Measurements from ENCODE around the gene MAN2B2.
A peak's percentile ranks its signal among the peaks of the same experiment; 100 is the strongest.
"Not testable (repeated sequence)": the region's sequence is repeated elsewhere in the genome, so short reads cannot be mapped to it uniquely, and the experiment has no call there.

The MAN2B2 gene

DNA sequence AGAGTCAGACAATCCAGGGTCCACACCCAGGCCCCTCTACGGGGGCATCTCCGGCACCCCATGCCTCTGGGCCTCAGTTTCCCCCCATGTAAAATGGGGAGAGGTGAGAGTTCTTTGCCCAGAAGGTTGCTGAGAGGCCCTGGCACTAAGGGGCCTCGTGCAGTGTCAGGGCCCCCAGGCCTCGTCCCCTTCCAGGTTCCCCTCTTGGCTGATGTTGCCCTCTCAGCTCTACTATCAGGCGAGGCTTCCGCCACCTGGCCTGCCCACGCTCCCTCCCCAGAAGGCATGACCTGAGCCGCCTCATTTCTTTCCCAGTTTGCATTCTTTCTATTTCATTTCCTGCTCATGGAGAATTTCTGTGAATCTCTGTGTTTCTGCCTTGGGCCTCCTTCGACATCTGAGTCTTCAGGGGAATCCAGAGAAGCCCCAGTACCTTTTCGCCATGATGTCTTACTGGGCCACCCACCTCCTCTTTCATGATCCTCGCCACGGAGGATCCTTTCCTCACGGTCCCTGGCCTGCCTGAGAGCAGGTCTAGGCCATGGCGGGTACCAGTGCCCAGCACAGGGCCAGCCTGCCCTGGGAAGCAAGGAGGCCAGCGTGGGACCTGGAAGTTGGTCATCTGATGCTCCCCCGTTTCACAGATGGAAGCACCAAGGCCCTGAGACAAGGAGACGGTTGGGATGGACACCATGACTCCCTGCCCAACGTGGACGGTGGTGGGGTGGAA lies 43.6 kb downstream of the MAN2B2 start:
- no peak for DNase-seq

DNA sequence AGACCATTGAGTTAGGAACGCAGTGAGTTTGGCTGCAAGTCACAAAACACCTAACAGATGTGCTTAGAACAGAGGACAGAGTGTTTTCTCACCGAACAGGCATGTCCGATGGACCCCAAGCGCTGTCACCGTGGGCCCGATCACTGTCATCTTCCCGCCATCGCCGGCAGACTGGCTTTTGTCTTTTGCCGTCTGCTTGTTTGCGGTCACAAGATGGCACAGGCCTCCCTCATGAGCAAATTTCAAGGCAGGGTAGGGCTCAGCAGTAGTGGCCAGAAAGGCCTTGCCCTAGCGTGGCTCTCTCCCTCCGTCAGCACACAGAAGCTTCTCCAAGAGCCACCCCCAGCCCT lies 44.1 kb downstream of the MAN2B2 start:
- no peak for DNase-seq

DNA sequence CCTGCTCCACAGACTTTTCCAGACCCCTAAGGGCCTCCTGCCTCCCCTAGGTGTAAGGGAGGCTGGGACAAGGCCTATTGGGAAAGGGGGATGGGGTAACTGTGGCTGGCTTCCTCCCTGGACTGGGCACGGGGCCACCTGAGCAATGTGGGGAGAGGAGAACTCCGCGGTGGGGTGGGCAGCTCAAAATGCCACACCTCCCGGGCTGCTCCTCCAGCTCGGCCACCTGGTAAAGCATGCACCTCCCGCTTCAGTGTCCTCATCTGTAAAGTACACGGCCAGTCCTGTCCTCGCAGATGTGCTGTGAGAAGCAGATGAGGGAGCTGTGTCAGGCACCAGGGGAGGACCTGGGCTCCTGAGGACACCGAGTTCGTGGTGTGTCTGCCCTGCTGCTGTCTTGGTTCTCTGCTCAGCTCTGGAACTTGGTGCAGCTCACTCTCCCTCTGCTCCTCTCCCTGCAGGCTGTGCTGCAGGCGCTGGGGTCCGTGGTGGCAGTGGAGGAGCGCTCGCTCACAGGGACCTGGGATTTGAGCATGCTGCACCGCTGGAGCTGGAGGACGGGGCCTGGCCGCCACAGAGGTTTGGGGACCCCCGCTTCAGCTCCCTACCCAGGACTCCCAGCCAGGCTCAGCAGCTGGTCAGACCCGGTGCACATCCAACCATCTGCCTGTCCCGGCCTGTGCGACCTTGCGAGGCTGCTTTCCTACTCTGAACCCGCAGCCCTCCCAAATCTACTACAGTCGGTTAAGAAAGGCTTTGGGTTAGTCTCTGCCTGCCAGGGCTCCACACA lies 44.7 kb downstream of the MAN2B2 start:
- no peak for DNase-seq

DNA sequence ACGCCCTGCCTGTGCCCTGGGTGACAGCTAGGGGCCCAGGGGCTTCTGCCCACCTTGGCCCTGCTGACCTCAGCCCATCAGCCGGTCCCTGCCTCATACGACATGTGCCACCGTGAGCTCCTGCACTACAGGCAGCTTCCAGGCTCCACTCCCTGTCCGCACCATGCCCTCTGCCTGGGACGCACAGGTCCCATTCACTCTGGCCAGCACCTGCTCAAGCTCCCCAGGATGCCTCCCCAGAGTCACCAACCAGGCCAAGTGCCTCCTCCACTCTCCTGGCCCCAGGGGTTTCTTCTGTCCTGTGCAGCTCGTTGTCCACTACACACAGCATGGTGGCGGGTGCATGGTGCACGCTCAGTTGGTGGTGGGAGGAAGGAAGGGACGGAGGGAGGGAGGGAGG lies 45.3 kb downstream of the MAN2B2 start:
- DNase-seq, result no peak

DNA sequence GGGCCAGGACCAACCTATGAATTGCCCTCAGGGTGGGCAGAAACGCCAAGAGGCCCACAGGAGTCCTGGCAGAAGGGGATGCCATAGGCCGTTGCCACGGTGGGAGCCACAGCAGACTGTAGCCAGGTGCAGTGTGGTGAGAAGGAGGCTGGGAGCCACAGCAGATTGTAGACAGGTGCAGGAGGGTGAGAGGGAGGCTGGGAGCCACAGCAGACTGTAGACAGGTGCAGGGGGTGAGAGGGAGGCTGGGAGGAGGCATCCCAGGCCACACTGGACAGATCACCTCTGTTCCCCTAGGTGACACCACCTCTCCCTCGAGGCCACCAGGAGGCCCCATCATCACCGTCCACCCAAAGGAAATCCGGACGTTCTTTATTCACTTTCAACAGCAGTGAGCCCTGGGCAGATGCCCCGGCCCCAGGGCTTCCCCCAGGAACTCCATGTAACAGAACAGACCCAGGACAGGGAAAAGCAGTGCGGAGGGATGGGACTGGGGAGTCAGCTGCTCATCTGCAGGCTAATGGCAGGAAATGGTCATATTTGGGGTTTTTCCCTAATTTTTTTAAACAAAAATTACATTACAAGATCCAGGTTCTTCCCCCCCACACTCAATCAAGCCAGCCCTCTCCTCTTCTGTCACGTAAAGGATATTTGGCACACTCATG lies 46.0 kb downstream of the MAN2B2 start:
- DNase-seq, result no peak

DNA sequence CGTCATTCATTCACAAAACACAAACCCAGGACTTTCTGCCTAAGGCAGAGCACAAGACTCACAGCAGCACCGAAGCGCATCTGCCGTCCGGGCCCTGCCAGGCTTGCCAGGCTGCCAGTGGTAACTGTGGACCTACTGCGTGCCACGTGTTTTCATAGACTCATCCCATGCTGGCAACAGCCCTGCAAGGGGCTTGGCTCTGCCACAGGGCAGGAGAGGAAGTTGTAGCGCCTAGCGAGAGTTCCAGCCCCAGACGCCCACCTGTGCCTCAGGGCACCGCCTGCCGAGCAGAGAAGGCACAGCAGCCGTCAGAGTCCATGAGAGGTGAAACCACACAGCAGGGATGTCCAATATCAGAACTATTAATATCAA lies 46.6 kb downstream of the MAN2B2 start:
- DNase-seq, result no peak

DNA sequence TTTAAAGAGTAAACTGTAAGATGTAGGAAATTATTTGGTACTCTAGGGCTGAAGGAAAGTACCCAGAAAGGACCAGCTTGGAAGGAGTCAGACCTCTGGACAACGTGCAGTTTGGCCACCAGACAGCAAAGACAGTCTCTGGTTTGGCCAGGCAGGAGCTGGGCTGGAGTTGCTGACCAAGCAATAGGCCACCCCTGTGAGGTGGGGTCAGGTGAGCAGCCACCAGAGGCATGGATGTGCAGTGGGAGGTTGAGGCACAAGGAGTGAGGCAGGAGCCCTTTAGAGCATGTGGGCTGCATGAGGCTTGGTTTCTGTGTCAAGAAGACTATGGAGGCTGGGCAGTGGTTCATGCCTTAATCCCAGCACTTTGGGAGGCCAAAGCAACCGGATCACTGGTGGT lies 47.8 kb downstream of the MAN2B2 start:
- no peak for DNase-seq

DNA sequence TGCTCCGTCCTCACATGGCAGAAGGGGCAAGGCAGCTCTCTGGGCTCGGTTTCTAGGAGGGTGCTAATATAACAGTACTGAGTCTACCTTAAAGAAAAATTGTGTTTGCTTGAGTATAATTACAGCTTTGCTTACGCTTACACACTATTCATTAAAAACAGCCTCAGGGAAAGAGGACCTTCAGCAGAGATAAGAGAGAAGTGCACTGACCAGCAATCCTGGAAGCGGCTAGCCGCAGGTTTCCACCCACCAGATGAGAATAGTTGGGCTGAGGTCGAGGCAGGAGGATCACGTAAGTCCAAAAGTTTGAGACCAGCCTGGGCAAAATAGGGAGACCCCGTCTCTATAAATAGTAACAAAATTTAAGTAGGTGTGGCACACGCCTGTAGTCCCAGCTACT lies 50.3 kb downstream of the MAN2B2 start:
- no peak for DNase-seq

DNA sequence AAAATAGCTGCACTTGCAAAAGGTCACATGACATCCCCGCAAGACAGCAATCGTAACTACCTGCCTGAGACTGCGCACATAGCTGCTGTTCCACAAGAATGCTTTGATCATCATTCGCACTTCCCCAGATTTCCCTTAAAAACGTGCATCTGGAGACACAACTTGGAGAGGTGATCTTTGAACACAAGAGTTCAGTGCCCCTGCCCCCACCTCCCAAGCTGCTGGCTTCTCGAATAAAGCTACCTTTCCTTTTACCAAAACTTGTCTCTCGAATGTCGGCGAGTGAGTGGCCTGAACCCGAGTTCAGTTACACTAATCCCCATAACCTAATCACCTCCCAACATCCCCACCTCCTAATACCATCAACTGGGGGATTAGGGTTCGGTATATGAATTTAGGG lies 51.1 kb downstream of the MAN2B2 start:
- DNase-seq, result no peak

DNA sequence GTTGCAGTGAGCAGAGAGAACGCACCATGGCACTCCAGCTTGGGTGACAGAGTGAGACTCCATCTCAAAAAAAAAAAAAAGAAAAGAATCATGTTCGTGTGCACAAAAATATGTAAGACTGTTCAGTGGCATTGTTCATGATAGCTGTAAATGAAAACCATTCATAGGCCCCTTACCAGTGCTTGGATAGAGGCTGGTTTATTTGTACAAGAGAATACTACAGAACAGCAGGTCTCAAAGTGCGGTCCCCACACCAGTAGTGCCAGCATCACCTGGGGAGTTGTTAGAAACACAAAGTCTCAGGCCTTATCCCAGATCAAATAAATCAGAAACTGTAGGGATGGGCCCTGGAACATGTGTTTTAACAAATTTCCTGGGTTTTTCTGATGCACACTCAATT lies 52.8 kb downstream of the MAN2B2 start:
- DNase-seq, result no peak

DNA sequence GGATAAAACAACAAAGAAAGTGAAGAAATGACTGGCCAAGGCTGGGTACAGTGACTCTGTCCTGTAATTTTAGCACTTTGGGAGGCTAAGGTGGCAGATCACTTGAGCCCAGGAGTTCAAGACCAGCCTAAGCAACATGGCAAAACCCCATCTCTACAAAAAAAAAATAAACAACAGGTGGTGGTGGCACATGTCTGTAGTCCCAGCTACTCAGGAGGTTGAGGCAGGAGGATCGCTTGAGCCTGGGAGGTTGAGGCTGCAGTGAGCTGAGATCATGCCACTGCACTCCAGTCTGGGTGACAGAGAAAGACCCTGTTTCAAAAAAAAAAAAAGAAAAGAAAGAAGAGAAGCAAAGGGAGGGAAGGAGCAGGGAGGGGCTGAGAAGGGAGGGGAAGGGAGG lies 53.5 kb downstream of the MAN2B2 start:
- DNase-seq, result not testable (repeated sequence)

DNA sequence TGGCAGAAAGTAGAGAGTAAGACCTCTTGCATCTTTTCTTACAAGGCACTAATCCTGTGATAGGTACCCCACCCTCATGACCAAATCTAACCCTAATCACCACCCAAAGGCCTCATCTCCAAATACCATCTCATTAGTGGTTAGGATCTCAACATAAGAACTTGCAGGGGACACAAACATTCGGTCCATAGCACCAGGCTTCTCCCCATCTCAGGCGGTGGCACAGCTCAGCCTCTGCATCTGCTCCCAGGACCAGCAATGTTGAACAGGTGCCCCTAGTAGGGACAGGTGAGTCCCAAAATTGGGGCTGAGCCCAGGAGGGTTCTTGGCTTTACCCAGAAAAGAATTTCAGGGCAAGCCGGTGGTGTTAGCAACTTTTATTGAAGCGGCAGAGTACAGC lies 57.1 kb downstream of the MAN2B2 start:
- DNase-seq, result no peak

DNA sequence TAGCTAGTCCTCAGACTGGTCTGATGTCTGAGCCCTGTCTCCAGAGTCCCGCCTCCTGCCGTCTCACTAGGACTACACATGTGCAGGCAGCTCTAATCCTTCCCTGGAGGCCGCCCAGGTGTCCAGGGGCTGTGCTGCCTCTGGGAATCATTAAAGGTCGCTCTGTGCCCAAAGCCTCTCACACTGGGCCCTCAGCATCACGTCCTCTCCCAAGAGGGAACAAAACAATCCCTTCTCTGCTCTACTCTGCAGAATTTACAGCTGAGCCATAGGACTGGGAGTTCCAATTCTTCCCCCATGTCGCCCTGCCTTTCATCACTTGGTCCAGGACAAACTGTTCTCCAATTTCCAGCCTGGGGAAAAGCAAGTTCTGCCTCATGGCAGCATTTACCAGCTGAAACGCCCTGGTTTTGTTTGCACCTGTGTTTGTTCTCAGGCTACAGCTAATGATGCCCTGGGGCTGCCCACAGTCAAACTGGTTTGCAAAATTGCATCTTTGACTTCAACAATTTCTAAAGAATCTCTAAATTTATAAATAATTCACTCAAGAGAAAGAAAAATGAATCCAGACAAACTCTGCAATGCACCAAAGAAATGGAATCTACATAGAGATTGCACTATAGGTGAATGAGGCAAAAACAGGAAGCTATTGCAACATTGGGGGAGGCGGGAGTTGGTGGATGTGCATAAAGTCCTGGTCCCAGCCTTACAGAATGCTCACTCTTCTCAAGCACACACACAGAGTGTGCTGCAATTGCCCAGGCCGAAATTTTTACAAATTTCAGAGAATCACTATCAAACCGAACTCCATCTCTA lies 58.3 kb downstream of the MAN2B2 start:
- no peak for DNase-seq

DNA sequence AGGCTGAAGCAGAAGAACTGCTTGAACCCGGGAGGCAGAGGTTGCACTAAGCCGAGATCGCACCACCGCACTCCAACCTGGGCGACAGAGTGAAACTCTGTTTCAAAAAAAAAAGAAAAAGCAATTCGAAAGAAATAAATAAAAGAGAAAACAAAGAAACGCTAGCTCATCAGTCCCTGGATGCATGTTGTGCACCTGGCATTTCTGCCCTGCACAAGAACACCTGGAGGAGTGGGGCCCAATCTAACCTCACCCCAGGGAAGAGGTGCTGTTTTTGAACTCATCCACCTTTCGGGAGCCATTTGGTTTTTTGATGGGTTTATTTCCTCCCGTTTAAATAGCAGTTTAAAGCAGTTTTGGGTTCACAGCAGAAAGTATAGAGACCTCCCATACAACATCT lies 59.8 kb downstream of the MAN2B2 start:
- DNase-seq, result no peak

DNA sequence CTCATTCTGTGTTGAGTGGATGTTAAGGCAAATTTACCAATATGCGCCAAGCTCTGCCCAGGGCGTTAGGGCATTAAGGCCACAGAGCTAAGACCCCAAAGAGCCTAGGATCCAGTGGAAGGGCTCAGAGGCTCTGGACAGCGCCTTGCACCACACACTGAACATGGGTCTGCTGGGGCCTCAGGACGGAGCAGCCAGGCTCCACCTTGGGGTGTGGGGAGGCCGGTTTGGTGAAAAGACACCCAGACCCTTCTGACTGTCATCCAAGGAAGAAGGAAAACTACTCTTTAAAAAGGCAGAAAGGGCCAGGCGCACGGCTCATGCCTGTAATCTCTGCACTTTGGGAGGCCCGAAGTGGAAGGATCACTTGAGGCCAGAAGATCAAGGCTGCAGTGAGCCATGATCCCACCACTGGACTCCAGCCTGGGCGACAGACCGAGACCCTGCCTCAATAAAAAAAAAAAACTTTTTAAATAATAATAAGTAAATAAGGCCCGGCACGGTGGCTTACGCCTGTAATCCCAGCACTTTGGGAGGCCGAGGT lies 64.2 kb downstream of the MAN2B2 start:
- no peak for DNase-seq

DNA sequence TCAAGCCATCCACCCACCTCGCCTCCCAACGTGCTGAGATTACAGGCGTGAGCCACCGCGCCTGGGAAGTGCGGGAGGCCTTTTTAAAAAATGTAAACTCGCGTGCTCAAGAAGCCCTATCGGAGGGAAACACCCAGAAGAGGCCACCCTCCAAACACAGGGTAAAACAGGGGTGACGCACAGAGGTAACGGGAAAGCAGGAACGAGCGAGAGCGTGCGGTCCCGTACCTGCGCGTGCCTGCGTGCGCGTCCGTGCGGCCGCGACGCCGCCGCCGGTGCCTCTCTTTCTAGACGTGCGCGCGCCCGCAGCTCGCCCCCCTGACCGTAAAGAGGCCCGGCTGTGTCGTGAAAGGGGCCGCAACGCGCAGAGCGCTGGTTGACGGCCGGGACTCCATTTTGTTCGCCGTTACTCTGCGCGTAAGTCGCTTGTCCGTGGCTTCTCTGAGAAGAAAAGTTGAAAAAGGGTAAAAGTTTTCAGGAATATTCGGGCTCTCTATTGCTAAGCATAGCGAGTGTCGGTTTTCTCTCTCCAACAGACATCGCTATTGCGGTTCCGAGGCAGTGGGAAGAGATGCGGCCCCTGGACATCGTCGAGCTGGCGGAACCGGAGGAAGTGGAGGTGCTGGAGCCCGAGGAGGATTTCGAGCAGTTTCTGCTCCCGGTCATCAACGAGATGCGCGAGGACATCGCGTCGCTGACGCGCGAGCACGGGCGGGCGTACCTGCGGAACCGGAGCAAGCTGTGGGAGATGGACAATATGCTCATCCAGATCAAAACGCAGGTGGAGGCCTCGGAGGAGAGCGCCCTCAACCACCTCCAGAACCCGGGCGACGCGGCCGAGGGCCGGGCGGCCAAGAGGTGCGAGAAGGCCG lies 65.5 kb downstream of the MAN2B2 start, which contains the start of gene MRFAP1:
Gene MRFAP1 (plus strand): TSS at position 394 of the 872 bp plus-strand sequence. CDS start 178 bp downstream, at position 572.
- peak; percentile 75 for DNase-seq

DNA sequence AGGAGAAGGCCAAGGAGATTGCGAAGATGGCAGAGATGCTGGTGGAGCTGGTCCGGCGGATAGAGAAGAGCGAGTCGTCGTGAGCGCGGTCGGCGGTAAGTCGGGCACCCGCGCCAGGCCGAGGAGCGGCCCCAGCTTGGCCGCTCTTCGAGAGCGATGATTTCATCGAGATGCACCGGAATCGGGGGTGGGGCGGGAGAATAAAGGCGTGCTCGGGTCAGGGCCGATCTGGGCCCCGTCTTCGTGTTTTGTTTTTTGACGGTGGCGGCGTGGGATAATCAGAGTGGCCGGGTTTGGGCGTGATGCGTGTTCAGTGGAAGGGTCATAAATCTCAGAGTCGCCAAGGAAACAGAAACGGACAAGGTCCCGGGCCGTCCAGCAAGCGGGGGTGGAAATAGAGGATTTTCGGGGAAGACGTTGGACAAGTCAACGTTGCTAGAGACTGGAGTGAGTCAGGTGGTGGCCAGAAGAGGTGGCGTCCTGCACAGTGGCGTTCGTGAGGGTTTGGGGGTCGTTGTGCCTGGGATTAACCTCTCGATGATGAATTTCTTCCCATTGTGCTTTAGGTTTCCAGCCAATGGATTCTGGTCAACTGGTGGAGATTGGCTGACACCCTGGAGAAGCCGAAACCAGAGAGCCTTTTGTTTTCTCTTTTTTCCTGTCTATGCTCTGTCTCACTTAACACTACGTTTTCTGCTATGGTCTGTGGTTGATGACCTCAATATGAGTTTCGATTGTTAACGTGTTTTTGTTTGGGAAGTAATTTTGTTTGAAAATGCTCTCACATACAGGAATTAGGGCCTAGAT lies 66.4 kb downstream of the MAN2B2 start:
- no peak for DNase-seq

DNA sequence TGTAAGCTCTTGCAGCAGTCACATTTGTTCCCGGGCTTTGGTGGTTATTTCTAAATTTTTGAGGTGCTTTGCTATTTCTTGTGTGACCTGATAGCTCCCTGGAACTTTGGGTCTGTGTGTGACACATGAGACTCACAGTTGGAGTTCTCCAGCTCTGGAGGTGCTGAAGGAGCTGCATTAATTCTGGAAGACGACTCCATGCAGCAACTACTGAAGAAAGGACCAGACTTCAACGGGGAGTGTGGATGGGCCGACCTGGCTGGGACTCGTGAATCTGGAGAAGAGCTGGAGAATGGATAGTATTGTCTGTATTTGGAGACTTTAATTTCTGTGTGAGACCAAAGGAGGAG lies 67.0 kb downstream of the MAN2B2 start:
- no peak for DNase-seq

DNA sequence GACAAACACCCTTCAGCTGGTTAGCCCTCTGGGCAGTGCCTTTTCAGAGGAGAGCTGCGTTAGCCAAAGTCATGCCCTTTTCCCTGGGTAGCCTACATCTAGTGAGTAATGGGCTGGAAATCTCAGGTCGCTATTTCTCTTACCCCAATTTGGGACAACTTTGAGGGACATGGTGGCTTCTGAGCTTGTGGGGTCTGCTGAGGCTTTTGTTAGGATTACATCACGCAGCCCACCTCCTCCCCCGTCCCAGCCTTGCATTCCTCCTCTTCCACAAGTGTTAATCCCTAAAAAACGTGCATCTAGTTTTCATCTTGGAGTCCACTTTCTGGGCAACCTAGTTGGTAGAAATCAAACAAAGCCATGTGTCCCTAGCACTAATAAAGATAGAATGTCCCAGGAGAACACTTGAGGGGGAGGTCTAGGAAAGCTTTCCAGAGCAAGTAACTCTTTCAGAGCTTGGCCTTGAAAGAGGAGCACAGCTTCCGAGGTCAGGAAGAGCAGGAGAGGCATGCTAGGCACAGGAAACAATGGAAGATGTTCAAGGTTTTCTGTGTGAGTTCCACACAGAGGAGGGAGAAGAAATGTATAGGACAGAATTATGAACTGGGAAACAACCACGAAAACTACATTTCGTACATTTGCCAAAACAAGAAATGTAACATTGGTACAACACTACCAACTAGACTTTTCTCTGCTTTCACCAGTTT lies 68.3 kb downstream of the MAN2B2 start:
- no peak for DNase-seq

DNA sequence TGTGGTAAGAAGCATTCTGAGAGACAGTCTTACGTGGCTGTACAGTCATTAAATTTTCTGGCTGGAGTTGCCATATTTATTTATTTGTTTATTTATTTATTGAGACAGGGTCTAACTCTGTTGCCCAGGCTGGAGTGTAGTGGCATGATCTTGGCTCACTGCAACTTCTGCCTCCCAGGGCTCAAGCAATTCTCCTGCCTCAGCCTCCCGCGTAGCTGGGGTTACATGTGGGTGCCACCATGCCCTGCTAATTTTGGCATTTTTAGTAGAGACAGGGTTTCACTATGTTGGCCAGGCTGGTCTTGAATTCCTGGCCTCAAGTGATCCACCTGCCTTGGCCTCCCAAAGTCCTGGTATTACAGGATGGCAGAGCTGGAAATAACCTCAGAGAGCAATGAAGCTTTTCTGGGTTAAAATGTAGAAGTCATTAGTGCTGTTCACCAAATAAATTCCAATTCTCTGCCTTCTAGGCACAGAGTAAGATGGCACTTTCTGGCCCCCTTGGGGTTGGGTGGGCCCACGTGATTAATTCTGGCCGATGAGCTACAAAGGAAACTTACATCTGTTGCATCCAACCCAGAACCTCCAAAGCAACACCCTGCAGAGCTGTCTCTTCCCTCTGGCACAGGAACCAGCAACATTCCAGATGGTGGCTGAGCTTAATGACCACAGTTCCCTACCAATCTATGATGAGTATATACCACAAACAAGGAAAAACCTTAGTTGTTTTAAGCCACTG lies 70.0 kb downstream of the MAN2B2 start:
- DNase-seq, result no peak

All from GOT3 (cell line).